Measurements from ENCODE around the gene AMER2.
A peak's percentile ranks its signal among the peaks of the same experiment; 100 is the strongest.

AMER2 gene

GRCh38 chr13:25171517-25172302 lies at the start of gene AMER2:
AMER2 (minus strand) TSS chr13:25172288; CDS start chr13:25171619, 669 bp downstream.
- no peak for DNase-seq

GRCh38 chr13:25218019-25218418 lies 45.9 kb upstream of the AMER2 start:
- no peak for DNase-seq

GRCh38 chr13:25217023-25217885 lies 45.2 kb upstream of the AMER2 start:
- DNase-seq = peak; percentile 13

GRCh38 chr13:25215253-25215575 lies 43.1 kb upstream of the AMER2 start:
- DNase-seq = no peak

- DNase-seq = no peak
Measured at GRCh38 chr13:25214491-25215252, 42.6 kb upstream of the AMER2 start.

GRCh38 chr13:25213715-25214114 lies 41.6 kb upstream of the AMER2 start:
- DNase-seq = no peak

- DNase-seq = no peak
Measured at GRCh38 chr13:25210842-25211569, 38.9 kb upstream of the AMER2 start.

GRCh38 chr13:25207291-25207810 lies 35.3 kb upstream of the AMER2 start:
- no peak for DNase-seq

- DNase-seq = no peak
Measured at GRCh38 chr13:25204863-25205262, 32.8 kb upstream of the AMER2 start.

GRCh38 chr13:25203127-25203740 lies 31.1 kb upstream of the AMER2 start:
- no peak for DNase-seq

- DNase-seq = no peak
Measured at GRCh38 chr13:25200783-25201182, 28.7 kb upstream of the AMER2 start.

GRCh38 chr13:25198647-25199046 lies 26.6 kb upstream of the AMER2 start:
- DNase-seq = no peak

GRCh38 chr13:25196971-25197370 lies 24.9 kb upstream of the AMER2 start:
- DNase-seq = no peak

- no peak for DNase-seq
Measured at GRCh38 chr13:25192936-25193335, 20.8 kb upstream of the AMER2 start.

- DNase-seq = no peak
Measured at GRCh38 chr13:25192489-25192888, 20.4 kb upstream of the AMER2 start.

GRCh38 chr13:25192052-25192451 lies 20.0 kb upstream of the AMER2 start:
- no peak for DNase-seq

- no peak for DNase-seq
Measured at GRCh38 chr13:25190771-25191170, 18.7 kb upstream of the AMER2 start.

- no peak for DNase-seq
Measured at GRCh38 chr13:25190256-25190655, 18.2 kb upstream of the AMER2 start.

- DNase-seq = no peak
Measured at GRCh38 chr13:25187596-25187995, 15.5 kb upstream of the AMER2 start.

GRCh38 chr13:25186187-25186586 lies 14.1 kb upstream of the AMER2 start:
- no peak for DNase-seq

GRCh38 chr13:25181597-25181996 lies 9.5 kb upstream of the AMER2 start:
- no peak for DNase-seq
